ENCODE measurements around the gene STK38L.
A peak's percentile ranks its signal among the peaks of the same experiment; 100 is the strongest.

STK38L gene

GRCh38 chr12:27280412-27280811, 36.3 kb downstream of the STK38L start:
- DNase-seq: no peak

- no peak for DNase-seq
Measured at GRCh38 chr12:27282754-27283153, 38.7 kb downstream of the STK38L start.

- DNase-seq: no peak
Measured at GRCh38 chr12:27284021-27284420, 39.9 kb downstream of the STK38L start.

GRCh38 chr12:27284751-27285150, 40.7 kb downstream of the STK38L start:
- no peak for DNase-seq

GRCh38 chr12:27285403-27285802, 41.3 kb downstream of the STK38L start:
- DNase-seq: no peak

- DNase-seq: no peak
Measured at GRCh38 chr12:27289414-27289813, 45.3 kb downstream of the STK38L start.

GRCh38 chr12:27290501-27291168, 46.5 kb downstream of the STK38L start:
- DNase-seq: peak; percentile 16

GRCh38 chr12:27291862-27292261, 47.8 kb downstream of the STK38L start:
- no peak for DNase-seq

- DNase-seq: no peak
Measured at GRCh38 chr12:27292718-27293117, 48.6 kb downstream of the STK38L start.

- no peak for DNase-seq
Measured at GRCh38 chr12:27293463-27293862, 49.4 kb downstream of the STK38L start.

- DNase-seq: no peak
Measured at GRCh38 chr12:27296674-27297073, 52.6 kb downstream of the STK38L start.

GRCh38 chr12:27297566-27297965, 53.5 kb downstream of the STK38L start:
- DNase-seq: no peak

- DNase-seq: no peak
Measured at GRCh38 chr12:27299102-27299501, 55.0 kb downstream of the STK38L start.

- no peak for DNase-seq
Measured at GRCh38 chr12:27300226-27300625, 56.1 kb downstream of the STK38L start.

- DNase-seq: peak; percentile 18
Measured at GRCh38 chr12:27303139-27304111, 59.3 kb downstream of the STK38L start.

- no peak for DNase-seq
Measured at GRCh38 chr12:27304856-27305255, 60.8 kb downstream of the STK38L start.

GRCh38 chr12:27305673-27306456, 61.8 kb downstream of the STK38L start:
- DNase-seq: peak; percentile 23

GRCh38 chr12:27309293-27309994, 65.4 kb downstream of the STK38L start:
- no peak for DNase-seq

- no peak for DNase-seq
Measured at GRCh38 chr12:27309995-27310315, 65.9 kb downstream of the STK38L start.

GRCh38 chr12:27316947-27317346, 72.9 kb downstream of the STK38L start:
- DNase-seq: no peak

GRCh38 chr12:27319409-27319808, 75.3 kb downstream of the STK38L start:
- DNase-seq: no peak

- DNase-seq: no peak
Measured at GRCh38 chr12:27319848-27320247, 75.8 kb downstream of the STK38L start.

- DNase-seq: no peak
Measured at GRCh38 chr12:27324530-27324929, 80.4 kb downstream of the STK38L start.
